H1 (cell line): Measurements from ENCODE around the gene ZNF556. TPM values are rescaled to one million over a fixed set of nuclear protein-coding genes. Genes with fewer than 3 reads are reported as not detected.

Experiments
- CTCF ChIA-PET: fragments of 300-600 bp; sonication (Branson Sonifier 250); formaldehyde crosslinking; loops from one replicate; lab custom pipeline; 2021; ENCODE audit not compliant: partially characterized antibody; lab: Charles Lee
- POLR2A ChIA-PET: fragments of 300-600 bp; sonication (Branson Sonifier 250); formaldehyde crosslinking; loops from one replicate; lab custom pipeline; 2021; ENCODE audit warnings: inconsistent platforms; ENCODE audit not compliant: partially characterized antibody; lab: Charles Lee
- DNase-seq, 2 experiments: peaks; one replicate each; pipeline versions ENCODE4 v3.0.0 to v3.0.0-alpha.2; 2010 to 2022; ENCODE audit warnings: low spot score in 2 of 2, low read depth in 1 of 2, mixed read lengths in 1 of 2
- FAIRE-seq: peaks from 2 replicates; lab custom pipeline; 2011; peaks lifted over from hg19 to GRCh38; lab: Jason Lieb, UNC
- H2AFZ ChIP-seq: 2 replicates; pipeline ENCODE4 v1.8.1; 2012; ENCODE audit warnings: low read length, inconsistent platforms
- H2AK5ac ChIP-seq: 2 replicates; pipeline ENCODE4 v1.6.1; 2013; ENCODE audit warnings: low read depth, low read length
- H2BK120ac ChIP-seq: replicated peaks from 2 replicates; pipeline ENCODE3; 2013; ENCODE audit warnings: low read depth, low read length, inconsistent platforms
- H2BK12ac ChIP-seq: 2 replicates; pipeline ENCODE4 v1.6.1; 2013; ENCODE audit warnings: low read depth, low read length
- H2BK15ac ChIP-seq: 2 replicates; pipeline ENCODE4 v1.6.1; 2013; ENCODE audit warnings: low read length
- H2BK20ac ChIP-seq: 2 replicates; pipeline ENCODE4 v1.6.1; 2013; ENCODE audit warnings: low read length
- H2BK5ac ChIP-seq: 2 replicates; pipeline ENCODE4 v1.6.1; 2013; ENCODE audit warnings: low read depth, low read length
- H3K14ac ChIP-seq: 2 replicates; pipeline ENCODE4 v1.6.1; 2013; ENCODE audit warnings: inconsistent platforms; ENCODE audit not compliant: insufficient read length
- H3K18ac ChIP-seq: 2 replicates; pipeline ENCODE4 v1.6.1; 2013; ENCODE audit warnings: low read length; ENCODE audit errors: extremely low read depth
- H3K23ac ChIP-seq: 2 replicates; pipeline ENCODE4 v1.6.1; 2013; ENCODE audit warnings: inconsistent platforms; ENCODE audit not compliant: insufficient read length
- H3K23me2 ChIP-seq: 2 replicates; pipeline ENCODE4 v1.6.1; 2013; ENCODE audit warnings: low read depth, low read length
- H3K27ac ChIP-seq: 2 replicates; pipeline ENCODE4 v1.6.1; 2011; ENCODE audit warnings: low read depth, low read length, inconsistent platforms
- H3K27me3 ChIP-seq, 4 experiments: replicated peaks in 1 of 4; 1 replicate in 1 of 4; 2 replicates in 3 of 4; pipeline versions ENCODE4 v1.6.1 to v1.8.1; 2011 to 2013; ENCODE audit warnings: low read length in 3 of 4, mild to moderate bottlenecking in 3 of 4, inconsistent platforms in 2 of 4, mixed read lengths in 2 of 4, moderate library complexity in 1 of 4; ENCODE audit not compliant: control insufficient read depth in 3 of 4, insufficient read depth in 3 of 4; ENCODE audit errors: extremely low read depth in 1 of 4
- H3K36me3 ChIP-seq, 4 experiments: 2 replicates each; pipeline versions ENCODE4 v1.6.1 to v1.8.1; 2011 to 2013; ENCODE audit warnings: mild to moderate bottlenecking in 4 of 4, low read length in 3 of 4, moderate library complexity in 2 of 4, control low read depth in 1 of 4, inconsistent platforms in 1 of 4; ENCODE audit not compliant: insufficient read depth in 4 of 4, control insufficient read depth in 2 of 4
- H3K4ac ChIP-seq: replicated peaks from 2 replicates; pipeline ENCODE3; 2013; ENCODE audit warnings: low read length, low read depth, mixed read lengths, inconsistent platforms; ENCODE audit not compliant: insufficient read length
- H3K4me1 ChIP-seq, 4 experiments: replicated peaks in 1 of 4; 1 replicate in 1 of 4; 2 replicates in 3 of 4; pipeline versions ENCODE4 v1.6.1 to v1.8.1; 2011 to 2013; ENCODE audit warnings: low read length in 3 of 4, inconsistent platforms in 2 of 4, mixed read lengths in 1 of 4; ENCODE audit not compliant: insufficient read depth in 4 of 4, control insufficient read depth in 3 of 4
- H3K4me2 ChIP-seq, 2 experiments: 2 replicates each; pipeline versions ENCODE4 v1.6.1 to v1.8.1; 2011 to 2013; ENCODE audit warnings: low read depth in 2 of 2, low read length in 2 of 2, control low read depth in 1 of 2, inconsistent platforms in 1 of 2, mild to moderate bottlenecking in 1 of 2; ENCODE audit not compliant: insufficient read depth in 1 of 2
- H3K4me3 ChIP-seq, 4 experiments: fragments of 200-600, 300-600 bp in 1 of 4; sonication (generic), shearing (Covaris generic), sonication (Bioruptor Twin) in 1 of 4; 2 replicates each; pipeline versions ENCODE4 v1.5.1 to v1.8.1; 2011 to 2016; ENCODE audit warnings: low read length in 4 of 4, low read depth in 3 of 4, control low read depth in 2 of 4, inconsistent platforms in 2 of 4, mild to moderate bottlenecking in 2 of 4, mixed read lengths in 1 of 4, moderate library complexity in 1 of 4; ENCODE audit not compliant: insufficient read depth in 2 of 4; ENCODE audit errors: extremely low read depth in 1 of 4
- H3K56ac ChIP-seq: replicated peaks from 2 replicates; pipeline ENCODE3; 2013; ENCODE audit warnings: low read depth, mild to moderate bottlenecking, mixed read lengths, low read length, inconsistent platforms; ENCODE audit not compliant: insufficient read length
- H3K79me1 ChIP-seq: 2 replicates; pipeline ENCODE4 v1.6.1; 2013; ENCODE audit warnings: low read depth, low read length, control low read depth
- H3K79me2 ChIP-seq, 2 experiments: 2 replicates each; pipeline versions ENCODE4 v1.6.1 to v1.8.1; 2012 to 2013; ENCODE audit warnings: low read length in 2 of 2, mild to moderate bottlenecking in 2 of 2, inconsistent platforms in 1 of 2; ENCODE audit not compliant: insufficient read depth in 2 of 2, control insufficient read depth in 1 of 2
- H3K9ac ChIP-seq, 4 experiments: replicated peaks in 1 of 4; 1 replicate in 1 of 4; 2 replicates in 3 of 4; pipeline versions ENCODE4 v1.6.1 to v1.8.1; 2011 to 2013; ENCODE audit warnings: low read depth in 3 of 4, low read length in 3 of 4, control low read depth in 2 of 4, mild to moderate bottlenecking in 2 of 4, moderate library complexity in 2 of 4, inconsistent platforms in 1 of 4; ENCODE audit errors: extremely low read depth in 1 of 4
- H3K9me3 ChIP-seq, 2 experiments: 2 replicates each; pipeline versions ENCODE4 v1.6.1 to v1.8.1; 2012 to 2013; ENCODE audit warnings: mild to moderate bottlenecking in 2 of 2, moderate library complexity in 2 of 2, control low read depth in 1 of 2, inconsistent platforms in 1 of 2, low read depth in 1 of 2, low read length in 1 of 2, mixed read lengths in 1 of 2; ENCODE audit not compliant: insufficient read depth in 2 of 2
- H4K20me1 ChIP-seq, 2 experiments: replicated peaks in 1 of 2; 2 replicates each; pipeline versions ENCODE3 to v1.8.1; 2011 to 2013; ENCODE audit warnings: inconsistent platforms in 2 of 2, low read length in 2 of 2, mild to moderate bottlenecking in 1 of 2; ENCODE audit not compliant: insufficient read depth in 2 of 2, control insufficient read depth in 1 of 2
- H4K5ac ChIP-seq: 2 replicates; pipeline ENCODE4 v1.6.1; 2013; ENCODE audit warnings: low read length, low read depth, mixed read lengths, inconsistent platforms; ENCODE audit not compliant: insufficient read length
- H4K8ac ChIP-seq: 2 replicates; pipeline ENCODE4 v1.8.0; 2013; ENCODE audit warnings: mild to moderate bottlenecking, moderate library complexity, low read length, inconsistent platforms; ENCODE audit not compliant: insufficient read depth; ENCODE audit errors: extremely low read depth
- H4K91ac ChIP-seq: replicated peaks from 2 replicates; pipeline ENCODE3; 2013; ENCODE audit warnings: low read length, mixed read lengths, inconsistent platforms; ENCODE audit not compliant: insufficient read length
- CHD1 ChIP-seq: IDR thresholded peaks from 2 replicates; pipeline ENCODE4 v1.6.1; 2012; ENCODE audit warnings: low read depth, low read length, improper control_type of control experiment
- CREB1 ChIP-seq: IDR thresholded peaks from 2 replicates; pipeline ENCODE4 v1.6.1; 2012; ENCODE audit warnings: inconsistent platforms
- JUND ChIP-seq: IDR thresholded peaks from 2 replicates; pipeline ENCODE4 v1.6.1; 2011; ENCODE audit warnings: mild to moderate bottlenecking, improper control_type of control experiment, low read length
- MAFK ChIP-seq: IDR thresholded peaks from 2 replicates; pipeline ENCODE4 v1.6.1; 2012; ENCODE audit warnings: low read depth, mild to moderate bottlenecking, improper control_type of control experiment, low read length
- SAP30 ChIP-seq: fragments of 300-600 bp; sonication (generic); IDR thresholded peaks from 2 replicates; pipeline ENCODE4 v1.7.1; 2012; ENCODE audit warnings: low read length, moderate library complexity, mild to moderate bottlenecking, inconsistent platforms; ENCODE audit not compliant: insufficient read depth, insufficient replicate concordance
- YY1 ChIP-seq: IDR thresholded peaks from 2 replicates; pipeline ENCODE4 v1.6.1; 2011; ENCODE audit warnings: low read depth, mild to moderate bottlenecking, low read length
- ZNF274 ChIP-seq: IDR thresholded peaks from 2 replicates; pipeline ENCODE4 v1.7.0; 2012; ENCODE audit warnings: low read length, borderline replicate concordance; ENCODE audit errors: extremely low read depth
- WGBS, 2 experiments: shearing (Covaris generic) in 1 of 2; methylation state at CpG; one replicate each; pipeline versions ENCODE4 v1.1.6 to v1.1.7; 2013 to 2015; ENCODE audit warnings: low lambda C conversion rate in 2 of 2, mixed read lengths in 2 of 2, inconsistent platforms in 1 of 2, low coverage in 1 of 2, missing lambda C conversion rate in 1 of 2; ENCODE audit not compliant: insufficient replicate concordance in 2 of 2, insufficient coverage in 1 of 2, insufficient read length in 1 of 2; ENCODE audit errors: extremely low coverage in 1 of 2, missing lambda C conversion rate in 1 of 2; 5-methylcytosine and 5-hydroxymethylcytosine counted together
- polyA plus RNA-seq, 7 experiments: library from polyadenylated mRNA; depleted of rRNA in 3 of 7; stranded (reverse) in 5 of 7; unstranded in 2 of 7; fragments of >200 nt in 5 of 7; fragments of 200-250 nt in 2 of 7; gene quantifications; 1 replicate in 5 of 7; 2 replicates in 1 of 7; 4 replicates in 1 of 7; pipeline versions ENCODE4 v1.2.1 to v1.2.3, GENCODE V29; 2011 to 2013; ENCODE audit warnings: missing spikeins in 2 of 7, mixed read lengths in 2 of 7
- total RNA-seq: library from RNA; stranded (reverse); fragmentation: NEBNext Ultra II Directional; extraction: Animal tissue kit (Norgen Biotek cat#: 25700); gene quantifications from 2 replicates; pipeline ENCODE4 v1.2.1, GENCODE V29; 2021
- TF ChIP-seq, protein P1 (sequence below): IDR thresholded peaks from 2 replicates; pipeline ENCODE4 v1.6.1; 2012; ENCODE audit warnings: inconsistent platforms
- TF ChIP-seq, protein P2 (sequence below): IDR thresholded peaks from 2 replicates; pipeline ENCODE4 v1.6.1; 2011; ENCODE audit warnings: low read length, improper control_type of control experiment

Gene ZNF556
- total and polyA plus RNA-seq, 2 of the 8 experiments (the other 6 are each of a cell fraction or from before 2014, with no cell fraction given): not detected

DNA sequence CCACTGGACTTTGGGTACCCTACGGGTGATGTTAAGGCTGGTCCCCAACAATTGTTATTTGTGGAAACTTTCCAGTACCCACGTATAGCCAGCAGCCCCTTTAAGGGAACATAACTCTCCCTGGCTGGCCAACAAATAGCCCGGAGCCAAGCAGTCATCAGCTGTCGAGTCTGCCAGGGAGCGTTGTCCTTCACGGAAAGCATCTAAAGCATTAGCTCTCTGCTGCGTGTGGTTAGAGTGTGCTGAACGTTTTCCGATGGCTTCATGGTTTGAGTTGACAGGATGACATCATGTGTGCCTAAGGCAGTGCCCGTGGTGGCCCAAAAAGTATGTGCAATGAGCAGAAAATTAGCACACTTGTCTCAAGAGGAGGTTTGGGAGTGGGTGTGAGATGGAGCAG is 3.3 kb upstream of the ZNF556 start:
- H3K4ac ChIP-seq: no peak overlapping the region
- no peak overlapping the region for H3K27ac ChIP-seq
- POLR2A ChIA-PET: no interaction called here
- no peak overlapping the region for H4K5ac ChIP-seq
- no peaks in the 10 kb centered on the region for H3K23me2 ChIP-seq
- TF ChIP-seq MAFK (no peak), CHD1 (no peak), JUND (no peak), CREB1 (no peak), YY1 (no peak), SAP30 (no peak), ZNF274 (no peak)
- TF ChIP-seq, protein P1, sequence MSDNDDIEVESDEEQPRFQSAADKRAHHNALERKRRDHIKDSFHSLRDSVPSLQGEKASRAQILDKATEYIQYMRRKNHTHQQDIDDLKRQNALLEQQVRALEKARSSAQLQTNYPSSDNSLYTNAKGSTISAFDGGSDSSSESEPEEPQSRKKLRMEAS: no peak
- TF ChIP-seq, protein P2, sequence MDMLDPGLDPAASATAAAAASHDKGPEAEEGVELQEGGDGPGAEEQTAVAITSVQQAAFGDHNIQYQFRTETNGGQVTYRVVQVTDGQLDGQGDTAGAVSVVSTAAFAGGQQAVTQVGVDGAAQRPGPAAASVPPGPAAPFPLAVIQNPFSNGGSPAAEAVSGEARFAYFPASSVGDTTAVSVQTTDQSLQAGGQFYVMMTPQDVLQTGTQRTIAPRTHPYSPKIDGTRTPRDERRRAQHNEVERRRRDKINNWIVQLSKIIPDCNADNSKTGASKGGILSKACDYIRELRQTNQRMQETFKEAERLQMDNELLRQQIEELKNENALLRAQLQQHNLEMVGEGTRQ: no peak
- H2BK20ac ChIP-seq: no peak overlapping the region
- H2BK15ac ChIP-seq: no peak overlapping the region
- H3K9me3 ChIP-seq: peaks cover 38 to 78% of the 10 kb centered on the region in 2 experiments
- no peak overlapping the region for H2BK5ac ChIP-seq
- no peaks in the 10 kb centered on the region for H3K27me3 ChIP-seq
- WGBS, 2 experiments: 79% methylated on average over 10 of the region's 10 CpGs; no CpG with 5 or more reads in 1 of the 2 experiments
- no peak overlapping the region for H4K91ac ChIP-seq
- no peak overlapping the region for H3K23ac ChIP-seq
- H2BK12ac ChIP-seq: no peak overlapping the region
- no peak overlapping the region for H3K18ac ChIP-seq
- H3K4me3 ChIP-seq: no peak overlapping the region
- no peak overlapping the region for H2AFZ ChIP-seq
- H3K56ac ChIP-seq: no peak overlapping the region
- CTCF ChIA-PET: interaction anchor here (1.4 kb wide), 1 partner anchor 262 kb away, joined by 3 read pairs; no protein-coding TSS in a partner anchor
- no peak overlapping the region for H3K4me2 ChIP-seq
- H3K4me1 ChIP-seq: no peaks in the 10 kb centered on the region
- DNase-seq (no peak), FAIRE-seq (no peak)
- H3K9ac ChIP-seq: no peak overlapping the region
- H3K14ac ChIP-seq: no peak overlapping the region
- H2AK5ac ChIP-seq: no peak overlapping the region
- H2BK120ac ChIP-seq: no peak overlapping the region
- no peaks in the 10 kb centered on the region for H3K79me1 ChIP-seq
- H4K20me1 ChIP-seq: no peaks in the 10 kb centered on the region
- H3K36me3 ChIP-seq: no peaks in the 10 kb centered on the region
- no peaks in the 10 kb centered on the region for H3K79me2 ChIP-seq
- no peak overlapping the region for H4K8ac ChIP-seq
